ENCODE results near the gene ODR4. TPM values are rescaled to one million over a fixed set of nuclear protein-coding genes. Genes with fewer than 3 reads are reported as not detected.

The ODR4 gene
- polyA plus RNA-seq, 1 donor (not counting 4 experiments of a cell fraction or from before 2014, with no cell fraction given): 20.0 TPM

- Histone ChIP-seq H3K27me3 (ENCODE audit: control insufficient read depth, extremely low read depth, insufficient read depth, low read length) (no peaks in the 10 kb centered on the region), H3K27ac (ENCODE audit: control insufficient read depth, insufficient read depth, low read length) (no peak overlapping the region), H3K9ac (ENCODE audit: control insufficient read depth, extremely low read depth, insufficient read depth, low read length) (no peak overlapping the region), H2AFZ (ENCODE audit: control insufficient read depth, low read length) (no peak overlapping the region), H3K79me2 (ENCODE audit: control insufficient read depth, insufficient read depth, low read length) (no peaks in the 10 kb centered on the region), H3K9me3 (ENCODE audit: control insufficient read depth, low read depth, low read length) (no peaks in the 10 kb centered on the region), H3K4me2 (ENCODE audit: control insufficient read depth, extremely low read depth, insufficient read depth, low read depth, low read length) (no peak overlapping the region), H4K20me1 (ENCODE audit: control insufficient read depth, extremely low read depth, insufficient read depth, low read length) (no peaks in the 10 kb centered on the region), H3K9me1 (ENCODE audit: control insufficient read depth, extremely low read depth, insufficient read depth, low read length) (no peaks in the 10 kb centered on the region), H3K36me3 (ENCODE audit: control insufficient read depth in 2 of 2, extremely low read depth in 1 of 2, insufficient read depth in 2 of 2, low read length in 2 of 2) (peaks cover 3 to 9% of the 10 kb centered on the region in 2 experiments), H3K4me3 (ENCODE audit: control insufficient read depth in 2 of 3, extremely low read depth in 1 of 3, insufficient read depth in 2 of 3, low read depth in 1 of 3, low read length in 3 of 3) (no peak overlapping the region), H3K4me1 (ENCODE audit: control insufficient read depth, extremely low read depth, insufficient read depth, low read length) (no peaks in the 10 kb centered on the region)
- TF ChIP-seq, protein P1, sequence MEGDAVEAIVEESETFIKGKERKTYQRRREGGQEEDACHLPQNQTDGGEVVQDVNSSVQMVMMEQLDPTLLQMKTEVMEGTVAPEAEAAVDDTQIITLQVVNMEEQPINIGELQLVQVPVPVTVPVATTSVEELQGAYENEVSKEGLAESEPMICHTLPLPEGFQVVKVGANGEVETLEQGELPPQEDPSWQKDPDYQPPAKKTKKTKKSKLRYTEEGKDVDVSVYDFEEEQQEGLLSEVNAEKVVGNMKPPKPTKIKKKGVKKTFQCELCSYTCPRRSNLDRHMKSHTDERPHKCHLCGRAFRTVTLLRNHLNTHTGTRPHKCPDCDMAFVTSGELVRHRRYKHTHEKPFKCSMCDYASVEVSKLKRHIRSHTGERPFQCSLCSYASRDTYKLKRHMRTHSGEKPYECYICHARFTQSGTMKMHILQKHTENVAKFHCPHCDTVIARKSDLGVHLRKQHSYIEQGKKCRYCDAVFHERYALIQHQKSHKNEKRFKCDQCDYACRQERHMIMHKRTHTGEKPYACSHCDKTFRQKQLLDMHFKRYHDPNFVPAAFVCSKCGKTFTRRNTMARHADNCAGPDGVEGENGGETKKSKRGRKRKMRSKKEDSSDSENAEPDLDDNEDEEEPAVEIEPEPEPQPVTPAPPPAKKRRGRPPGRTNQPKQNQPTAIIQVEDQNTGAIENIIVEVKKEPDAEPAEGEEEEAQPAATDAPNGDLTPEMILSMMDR (optimal IDR thresholded peaks at IDR 0.05 in 1 of 3, IDR thresholded peaks at IDR 0.05 in 1 of 3, conservative IDR thresholded peaks at IDR 0.05 in 1 of 3; ENCODE audit: extremely low read depth in 1 of 3, insufficient read depth in 2 of 3, low read length in 3 of 3): no peak
- no peak for TF ChIP-seq EZH2 (IDR thresholded peaks at IDR 0.05; ENCODE audit: low read length)
- FAIRE-seq (no peak), DNase-seq (ENCODE audit: low read depth, low spot score) (no peak)
- dilution Hi-C loops (cut with MboI; ENCODE audit: extremely low pct_ligation_motif_present, low sequenced_read_pairs): no loop called here
Measured at GRCh38 chr1:186386725-186387383, 11.2 kb downstream of the ODR4 start.

GRCh38 chr1:186390925-186391324 lies 15.3 kb downstream of the ODR4 start:
- no peaks in the 10 kb centered on the region for H3K4me1 ChIP-seq (ENCODE audit: control insufficient read depth, extremely low read depth, insufficient read depth, low read length)
- H3K4me2 ChIP-seq (ENCODE audit: control insufficient read depth, extremely low read depth, insufficient read depth, low read depth, low read length): no peak overlapping the region
- no peaks in the 10 kb centered on the region for H3K9me1 ChIP-seq (ENCODE audit: control insufficient read depth, extremely low read depth, insufficient read depth, low read length)
- no peaks in the 10 kb centered on the region for H4K20me1 ChIP-seq (ENCODE audit: control insufficient read depth, extremely low read depth, insufficient read depth, low read length)
- no peak for FAIRE-seq
- no peak overlapping the region for H3K9ac ChIP-seq (ENCODE audit: control insufficient read depth, extremely low read depth, insufficient read depth, low read length)
- no peaks in the 10 kb centered on the region for H3K79me2 ChIP-seq (ENCODE audit: control insufficient read depth, insufficient read depth, low read length)
- no peaks in the 10 kb centered on the region for H3K9me3 ChIP-seq (ENCODE audit: control insufficient read depth, low read depth, low read length)
- H2AFZ ChIP-seq (ENCODE audit: control insufficient read depth, low read length): no peak overlapping the region
- dilution Hi-C loops (cut with MboI; ENCODE audit: extremely low pct_ligation_motif_present, low sequenced_read_pairs): no loop called here
- DNase-seq (ENCODE audit: low read depth, low spot score): no peak
- H3K27me3 ChIP-seq (ENCODE audit: control insufficient read depth, extremely low read depth, insufficient read depth, low read length): no peaks in the 10 kb centered on the region
- TF ChIP-seq, protein P1 (optimal IDR thresholded peaks at IDR 0.05 in 1 of 3, IDR thresholded peaks at IDR 0.05 in 1 of 3, conservative IDR thresholded peaks at IDR 0.05 in 1 of 3; ENCODE audit: extremely low read depth in 1 of 3, insufficient read depth in 2 of 3, low read length in 3 of 3): no peak
- TF ChIP-seq EZH2 (IDR thresholded peaks at IDR 0.05; ENCODE audit: low read length): no peak
- H3K36me3 ChIP-seq (ENCODE audit: control insufficient read depth in 2 of 2, extremely low read depth in 1 of 2, insufficient read depth in 2 of 2, low read length in 2 of 2): peaks cover 2 to 9% of the 10 kb centered on the region in 2 experiments
- H3K4me3 ChIP-seq (ENCODE audit: control insufficient read depth in 2 of 3, extremely low read depth in 1 of 3, insufficient read depth in 2 of 3, low read depth in 1 of 3, low read length in 3 of 3): no peak overlapping the region
- H3K27ac ChIP-seq (ENCODE audit: control insufficient read depth, insufficient read depth, low read length): no peak overlapping the region
